ENCODE results near the gene EPHA10.
"Not testable (repeated sequence)": the region's sequence is repeated elsewhere in the genome, so short reads cannot be mapped to it uniquely, and the experiment has no call there.

Gene EPHA10

DNA sequence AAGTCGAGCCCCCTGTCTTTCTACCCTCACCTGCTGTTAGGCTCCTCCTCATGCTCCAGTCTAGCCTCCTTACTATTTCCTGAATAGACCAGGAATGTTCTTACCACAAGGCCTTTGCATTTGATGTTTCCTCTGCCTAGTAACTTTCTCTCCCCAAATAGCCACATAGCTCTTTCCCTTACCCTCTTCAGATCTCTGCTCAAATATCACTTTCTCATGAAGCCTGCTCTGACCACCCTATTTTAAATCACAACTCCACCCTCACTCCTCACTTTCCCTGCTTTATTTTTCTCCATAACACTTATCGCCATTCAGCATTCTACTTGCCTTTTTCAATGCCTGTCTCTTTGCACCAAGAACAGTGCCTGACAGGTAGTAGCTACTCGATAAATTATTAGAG lies 79.2 kb downstream of the EPHA10 start:
- TF ChIP-seq EZH2phosphoT487 (conservative IDR thresholded peaks at IDR 0.05; ENCODE audit: low read length) = no peak
- Histone ChIP-seq H3K9ac (ENCODE audit: low read length) (no peak overlapping the region), H4K20me1 (ENCODE audit: low read depth, low read length) (no peaks in the 10 kb centered on the region), H3K27ac (ENCODE audit: low read depth, low read length) (no peak overlapping the region), H3K4me2 (ENCODE audit: low read depth, low read length, poor library complexity, severe bottlenecking) (no peak overlapping the region), H2AFZ (ENCODE audit: low read depth, low read length, severe bottlenecking) (no peak overlapping the region), H3F3A (ENCODE audit: insufficient read depth) (peaks cover 24% of the 10 kb centered on the region), H3K9me2 (replicated peaks; ENCODE audit: insufficient read depth, low read length) (no peaks in the 10 kb centered on the region), H3K9me3 (ENCODE audit: insufficient read depth, low read length) (no peaks in the 10 kb centered on the region), H3K79me2 (ENCODE audit: insufficient read depth, low read length) (peaks cover 25% of the 10 kb centered on the region), H3K36me3 (ENCODE audit: low read length) (peaks cover 13% of the 10 kb centered on the region; the same call in 1 of the 2 replicates), H3K27me3 (ENCODE audit: low read length) (no peaks in the 10 kb centered on the region), H3K4me3 (ENCODE audit: insufficient read depth, low read length, poor library complexity, severe bottlenecking) (no peak overlapping the region)

DNA sequence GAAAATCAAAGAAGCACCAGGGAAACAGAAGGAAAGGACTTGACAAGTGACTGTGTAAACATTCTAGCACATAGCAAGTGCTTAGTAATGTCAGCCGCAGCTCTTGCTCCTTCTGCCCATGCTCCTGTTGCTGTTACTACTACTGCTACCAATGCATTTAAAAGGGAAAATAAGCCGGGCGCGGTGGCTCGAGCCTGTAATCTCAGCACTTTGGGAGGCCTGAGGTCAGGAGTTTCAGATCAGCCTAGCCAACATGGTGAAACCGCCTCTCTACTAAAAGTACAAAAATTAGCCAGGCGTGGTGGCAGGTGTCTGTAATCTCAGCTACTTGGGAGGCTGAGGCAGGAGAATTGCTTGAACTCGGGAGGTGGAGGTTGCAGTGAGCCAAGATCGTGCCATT lies 80.7 kb downstream of the EPHA10 start:
- H3K27me3 ChIP-seq (ENCODE audit: low read length); H3K4me3 ChIP-seq (ENCODE audit: insufficient read depth, low read length, poor library complexity, severe bottlenecking); H3K9me2 ChIP-seq (replicated peaks; ENCODE audit: insufficient read depth, low read length); H3K9ac ChIP-seq (ENCODE audit: low read length); H3K9me3 ChIP-seq (ENCODE audit: insufficient read depth, low read length); H3K4me2 ChIP-seq (ENCODE audit: low read depth, low read length, poor library complexity, severe bottlenecking); H3K27ac ChIP-seq (ENCODE audit: low read depth, low read length); H2AFZ ChIP-seq (ENCODE audit: low read depth, low read length, severe bottlenecking); H4K20me1 ChIP-seq (ENCODE audit: low read depth, low read length): not testable (repeated sequence)
- H3F3A ChIP-seq (ENCODE audit: insufficient read depth) = peaks cover 24% of the 10 kb centered on the region
- H3K36me3 ChIP-seq (ENCODE audit: low read length) = peaks cover 13% of the 10 kb centered on the region; the same call in 1 of the 2 replicates
- H3K79me2 ChIP-seq (ENCODE audit: insufficient read depth, low read length) = peaks cover 14% of the 10 kb centered on the region

DNA sequence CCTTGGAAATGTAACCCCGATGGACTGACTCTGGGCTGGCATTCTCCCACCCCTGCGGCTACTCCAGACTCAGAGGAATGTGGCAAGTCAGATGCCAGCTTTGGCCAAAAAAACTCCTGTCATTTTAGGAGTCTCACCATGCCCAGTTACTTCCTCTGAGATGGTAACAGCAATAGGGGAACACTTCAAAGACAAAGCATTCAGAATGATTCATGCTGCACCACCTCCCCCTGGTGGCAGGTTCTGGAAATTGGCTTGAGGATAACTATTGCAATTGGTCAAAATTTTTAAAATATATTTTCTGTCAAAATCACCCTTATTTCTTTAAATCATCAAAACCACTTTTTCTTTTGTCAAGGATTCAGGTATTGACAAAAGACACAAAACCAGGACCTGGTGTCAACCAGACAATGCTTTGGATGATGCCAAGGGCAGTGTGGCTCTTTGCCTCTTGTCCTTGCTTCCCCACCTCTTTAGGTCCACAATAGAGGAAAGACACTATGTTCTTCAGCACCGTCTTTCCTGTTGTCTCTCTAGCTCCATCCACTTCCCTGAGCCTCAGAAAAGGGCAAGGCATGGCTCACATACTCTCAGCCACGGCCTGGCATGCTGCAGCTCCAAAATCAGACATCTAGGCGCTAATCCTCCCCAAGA lies 82.5 kb downstream of the EPHA10 start:
- H3K36me3 ChIP-seq (ENCODE audit: low read length) = peaks cover 13% of the 10 kb centered on the region; the same call in 1 of the 2 replicates
- H3K4me3 ChIP-seq (ENCODE audit: insufficient read depth, low read length, poor library complexity, severe bottlenecking) = no peak overlapping the region
- no peaks in the 10 kb centered on the region for H4K20me1 ChIP-seq (ENCODE audit: low read depth, low read length)
- peaks cover 24% of the 10 kb centered on the region for H3F3A ChIP-seq (ENCODE audit: insufficient read depth)
- H3K4me2 ChIP-seq (ENCODE audit: low read depth, low read length, poor library complexity, severe bottlenecking) = no peak overlapping the region
- TF ChIP-seq, protein P1, sequence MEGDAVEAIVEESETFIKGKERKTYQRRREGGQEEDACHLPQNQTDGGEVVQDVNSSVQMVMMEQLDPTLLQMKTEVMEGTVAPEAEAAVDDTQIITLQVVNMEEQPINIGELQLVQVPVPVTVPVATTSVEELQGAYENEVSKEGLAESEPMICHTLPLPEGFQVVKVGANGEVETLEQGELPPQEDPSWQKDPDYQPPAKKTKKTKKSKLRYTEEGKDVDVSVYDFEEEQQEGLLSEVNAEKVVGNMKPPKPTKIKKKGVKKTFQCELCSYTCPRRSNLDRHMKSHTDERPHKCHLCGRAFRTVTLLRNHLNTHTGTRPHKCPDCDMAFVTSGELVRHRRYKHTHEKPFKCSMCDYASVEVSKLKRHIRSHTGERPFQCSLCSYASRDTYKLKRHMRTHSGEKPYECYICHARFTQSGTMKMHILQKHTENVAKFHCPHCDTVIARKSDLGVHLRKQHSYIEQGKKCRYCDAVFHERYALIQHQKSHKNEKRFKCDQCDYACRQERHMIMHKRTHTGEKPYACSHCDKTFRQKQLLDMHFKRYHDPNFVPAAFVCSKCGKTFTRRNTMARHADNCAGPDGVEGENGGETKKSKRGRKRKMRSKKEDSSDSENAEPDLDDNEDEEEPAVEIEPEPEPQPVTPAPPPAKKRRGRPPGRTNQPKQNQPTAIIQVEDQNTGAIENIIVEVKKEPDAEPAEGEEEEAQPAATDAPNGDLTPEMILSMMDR (IDR thresholded peaks at IDR 0.05; ENCODE audit: insufficient read depth, low read length, poor library complexity, severe bottlenecking) = peak; percentile 86
- no peak for TF ChIP-seq EZH2phosphoT487 (conservative IDR thresholded peaks at IDR 0.05; ENCODE audit: low read length)
- H3K27me3 ChIP-seq (ENCODE audit: low read length) = no peaks in the 10 kb centered on the region
- H3K9me2 ChIP-seq (replicated peaks; ENCODE audit: insufficient read depth, low read length) = no peaks in the 10 kb centered on the region
- no peak overlapping the region for H2AFZ ChIP-seq (ENCODE audit: low read depth, low read length, severe bottlenecking)
- H3K79me2 ChIP-seq (ENCODE audit: insufficient read depth, low read length) = no peaks in the 10 kb centered on the region
- no peaks in the 10 kb centered on the region for H3K9me3 ChIP-seq (ENCODE audit: insufficient read depth, low read length)
- no peak overlapping the region for H3K9ac ChIP-seq (ENCODE audit: low read length)
- H3K27ac ChIP-seq (ENCODE audit: low read depth, low read length) = no peak overlapping the region

DNA sequence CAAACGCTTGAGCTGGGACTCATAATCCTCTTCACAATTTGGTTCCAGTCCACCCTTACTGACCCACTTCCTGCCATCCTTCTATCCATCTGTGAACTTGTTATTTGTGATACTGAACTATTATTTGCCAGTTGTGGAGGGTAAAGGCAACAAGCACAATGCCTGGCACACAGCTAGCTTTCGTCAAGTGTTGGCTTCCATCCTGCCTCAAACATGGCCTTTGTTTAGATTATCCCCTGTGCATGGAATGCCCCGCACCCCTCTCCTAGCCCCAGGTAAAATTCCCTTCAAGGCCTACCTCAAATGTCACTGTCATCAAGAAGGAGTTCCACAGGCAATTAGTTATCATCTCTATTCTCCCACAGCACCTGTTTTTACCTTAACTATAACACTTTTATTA lies 84.0 kb downstream of the EPHA10 start:
- Histone ChIP-seq H3K4me3 (ENCODE audit: insufficient read depth, low read length, poor library complexity, severe bottlenecking) (no peak overlapping the region), H3K27me3 (ENCODE audit: low read length) (no peaks in the 10 kb centered on the region), H3K36me3 (ENCODE audit: low read length) (peaks cover 10% of the 10 kb centered on the region; the same call in 1 of the 2 replicates), H4K20me1 (ENCODE audit: low read depth, low read length) (no peaks in the 10 kb centered on the region), H3K9ac (ENCODE audit: low read length) (no peak overlapping the region), H3F3A (ENCODE audit: insufficient read depth) (peaks cover 22% of the 10 kb centered on the region), H2AFZ (ENCODE audit: low read depth, low read length, severe bottlenecking) (no peak overlapping the region), H3K9me3 (ENCODE audit: insufficient read depth, low read length) (no peaks in the 10 kb centered on the region), H3K9me2 (replicated peaks; ENCODE audit: insufficient read depth, low read length) (no peaks in the 10 kb centered on the region), H3K27ac (ENCODE audit: low read depth, low read length) (no peak overlapping the region), H3K79me2 (ENCODE audit: insufficient read depth, low read length) (no peaks in the 10 kb centered on the region), H3K4me2 (ENCODE audit: low read depth, low read length, poor library complexity, severe bottlenecking) (no peak overlapping the region)
- TF ChIP-seq, protein P1 (IDR thresholded peaks at IDR 0.05; ENCODE audit: insufficient read depth, low read length, poor library complexity, severe bottlenecking) = no peak
- no peak for TF ChIP-seq EZH2phosphoT487 (conservative IDR thresholded peaks at IDR 0.05; ENCODE audit: low read length)

Measured in SU-DHL-6 (cell line).